Kidney epithelial cell (primary cell): ENCODE results near the gene CSTF1. TPM values are rescaled to one million over a fixed set of nuclear protein-coding genes. Genes with fewer than 3 reads are reported as not detected.

ENCODE experiments used
- total RNA-seq: library from RNA; depleted of rRNA; stranded (reverse); fragments of >200 nt; gene quantifications from 2 replicates; pipeline ENCODE4 v1.2.3, GENCODE V29; 2015

CSTF1 gene
- total RNA-seq, 1 donor from 2014 or later, result 27.7 TPM

Other genes with a start within 250 kb of the CSTF1 start
- not detected in 2 replicates for gene MC3R, start 143.9 kb upstream of the CSTF1 start, total RNA-seq
- gene FAM210B, start 33.7 kb upstream of the CSTF1 start, total RNA-seq, result 55.5 and 59.7 TPM in 2 replicates
- 8.0 and 8.5 TPM in 2 replicates for gene AURKA, start 430 bp upstream of the CSTF1 start, total RNA-seq
- gene CASS4, start 19.6 kb downstream of the CSTF1 start, total RNA-seq, result 0.07 TPM in 1 of 2 replicates, not detected in the other
- gene RTF2, start 76.0 kb downstream of the CSTF1 start, total RNA-seq, result 61.9 and 68.5 TPM in 2 replicates
- gene FAM209A, start 132.1 kb downstream of the CSTF1 start, total RNA-seq, result not detected in 2 replicates
- gene FAM209B, start 140.6 kb downstream of the CSTF1 start, total RNA-seq, result 0.48 TPM in 1 of 2 replicates, not detected in the other
- 0.17 and 0.41 TPM in 2 replicates for gene TFAP2C, start 236.7 kb downstream of the CSTF1 start, total RNA-seq